Astrocyte of the cerebellum (primary cell): ENCODE data around the gene SLC35F3.

ENCODE experiments used
- DNase-seq: peaks from one replicate; pipeline ENCODE4 v3.0.0-alpha.2; 2011; ENCODE audit warnings: low read depth
- H3K4me3 ChIP-seq: 2 replicates; pipeline ENCODE4 v1.5.1; 2011; ENCODE audit warnings: mild to moderate bottlenecking, low read depth, low read length, moderate library complexity
- in situ Hi-C: cut with HindIII; loops from 2 replicates; pipeline ENCODE4 v1.10.0; 2017; ENCODE audit warnings: low sequenced_read_pairs
- TF ChIP-seq, protein P1 (sequence below): IDR thresholded peaks from 2 replicates; pipeline ENCODE4 v1.5.1; 2012; ENCODE audit warnings: low read length, low read depth, moderate library complexity, mild to moderate bottlenecking; ENCODE audit errors: missing control alignments

SLC35F3 gene

GRCh38 chr1:234281826-234282489 lies 377.5 kb downstream of the SLC35F3 start:
- in situ Hi-C loops, result no loop called here
- no peak for DNase-seq
- no peak overlapping the region for H3K4me3 ChIP-seq
- TF ChIP-seq, protein P1, sequence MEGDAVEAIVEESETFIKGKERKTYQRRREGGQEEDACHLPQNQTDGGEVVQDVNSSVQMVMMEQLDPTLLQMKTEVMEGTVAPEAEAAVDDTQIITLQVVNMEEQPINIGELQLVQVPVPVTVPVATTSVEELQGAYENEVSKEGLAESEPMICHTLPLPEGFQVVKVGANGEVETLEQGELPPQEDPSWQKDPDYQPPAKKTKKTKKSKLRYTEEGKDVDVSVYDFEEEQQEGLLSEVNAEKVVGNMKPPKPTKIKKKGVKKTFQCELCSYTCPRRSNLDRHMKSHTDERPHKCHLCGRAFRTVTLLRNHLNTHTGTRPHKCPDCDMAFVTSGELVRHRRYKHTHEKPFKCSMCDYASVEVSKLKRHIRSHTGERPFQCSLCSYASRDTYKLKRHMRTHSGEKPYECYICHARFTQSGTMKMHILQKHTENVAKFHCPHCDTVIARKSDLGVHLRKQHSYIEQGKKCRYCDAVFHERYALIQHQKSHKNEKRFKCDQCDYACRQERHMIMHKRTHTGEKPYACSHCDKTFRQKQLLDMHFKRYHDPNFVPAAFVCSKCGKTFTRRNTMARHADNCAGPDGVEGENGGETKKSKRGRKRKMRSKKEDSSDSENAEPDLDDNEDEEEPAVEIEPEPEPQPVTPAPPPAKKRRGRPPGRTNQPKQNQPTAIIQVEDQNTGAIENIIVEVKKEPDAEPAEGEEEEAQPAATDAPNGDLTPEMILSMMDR, result no peak

- in situ Hi-C loops, result no loop called here
- TF ChIP-seq, protein P1, result no peak
- DNase-seq, result no peak
- H3K4me3 ChIP-seq, result no peak overlapping the region
Observed at GRCh38 chr1:234286206-234286605, 381.7 kb downstream of the SLC35F3 start.

DNA sequence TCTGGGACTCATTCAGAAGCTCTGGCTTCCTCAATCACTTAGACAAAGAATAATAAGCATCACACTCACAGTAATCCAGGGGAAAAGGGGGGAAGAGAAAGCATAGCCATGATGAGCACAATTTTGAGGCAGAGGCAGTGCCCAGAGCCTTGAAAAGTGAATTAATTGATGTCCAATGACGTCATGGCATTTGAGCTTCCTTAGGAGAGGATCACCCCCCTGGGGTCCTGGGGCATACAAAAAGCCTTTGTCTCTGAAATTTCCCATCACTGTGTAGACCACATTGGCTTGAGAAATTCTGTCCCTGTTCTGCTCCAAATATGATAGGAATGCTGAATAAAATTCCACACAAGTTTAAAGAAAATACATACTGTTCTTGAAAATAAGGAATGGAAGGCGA lies 384.5 kb downstream of the SLC35F3 start:
- H3K4me3 ChIP-seq, result no peak overlapping the region
- in situ Hi-C loops, result no loop called here
- TF ChIP-seq, protein P1, result no peak
- DNase-seq, result peak; percentile 54

- H3K4me3 ChIP-seq, result no peak overlapping the region
- DNase-seq, result no peak
- TF ChIP-seq, protein P1, result no peak
- in situ Hi-C loops, result no loop called here
Observed at GRCh38 chr1:234289538-234290305, 385.2 kb downstream of the SLC35F3 start.

DNA sequence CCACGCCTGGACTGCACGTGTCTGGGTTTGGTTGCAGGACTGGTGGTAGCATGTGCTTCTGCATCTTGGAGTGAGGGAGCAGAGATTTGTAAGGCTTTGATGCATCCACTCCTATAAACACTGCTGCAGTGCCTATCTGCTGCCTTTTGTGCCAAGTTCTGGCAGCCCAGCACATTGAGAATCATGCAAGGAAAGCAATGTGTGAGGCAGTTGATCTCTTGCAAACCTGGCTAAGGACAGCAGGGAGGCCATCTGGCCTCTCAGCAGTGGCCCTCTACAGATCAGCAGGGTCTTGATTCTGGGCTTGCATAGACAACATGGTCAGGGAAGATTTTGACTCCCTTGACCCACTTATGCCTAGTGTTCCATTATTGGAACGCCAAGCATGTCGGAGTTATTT lies 387.5 kb downstream of the SLC35F3 start:
- TF ChIP-seq, protein P1, result no peak
- in situ Hi-C loops, result no loop called here
- H3K4me3 ChIP-seq, result no peak overlapping the region
- DNase-seq, result no peak

GRCh38 chr1:234292548-234292947 lies 388.1 kb downstream of the SLC35F3 start:
- DNase-seq, result no peak
- in situ Hi-C loops, result no loop called here
- TF ChIP-seq, protein P1, result no peak
- H3K4me3 ChIP-seq, result no peak overlapping the region
